HL-60 (cell line): Measurements from ENCODE around the gene NR4A3.

Experiments used
- DNase-seq, 2 experiments: peaks; one replicate each; pipeline ENCODE4 v3.0.0-alpha.2; 2010 to 2020; ENCODE audit warnings: low read depth in 1 of 2, low spot score in 1 of 2
- H3K27ac ChIP-seq: fragments of 250-450 bp; sonication (Bioruptor Pico); replicated peaks from 2 replicates; pipeline ENCODE4 v1.5.1; 2020; ENCODE audit warnings: mild to moderate bottlenecking, moderate library complexity
- H3K27me3 ChIP-seq: fragments of 250-450 bp; sonication (Bioruptor Pico); 2 replicates; pipeline ENCODE4 v1.5.1; 2021; ENCODE audit warnings: mild to moderate bottlenecking, moderate library complexity; ENCODE audit not compliant: insufficient read depth, poor library complexity, severe bottlenecking
- H3K4me3 ChIP-seq: replicated peaks from 2 replicates; pipeline ENCODE4 v1.5.1; 2011; ENCODE audit warnings: mild to moderate bottlenecking, control low read depth, low read length; ENCODE audit not compliant: insufficient read depth
- CTCF ChIP-seq: IDR thresholded peaks from one replicate; pipeline ENCODE4 v1.5.1; 2011; ENCODE audit warnings: low read length, control low read depth, inconsistent platforms; ENCODE audit not compliant: insufficient read depth
- GABPA ChIP-seq: IDR thresholded peaks from 2 replicates; pipeline ENCODE4 v1.6.1; 2012; ENCODE audit warnings: low read depth
- POLR2AphosphoS5 ChIP-seq: IDR thresholded peaks from 2 replicates; pipeline ENCODE4 v1.6.1; 2012; ENCODE audit warnings: low read depth
- REST ChIP-seq: IDR thresholded peaks from 2 replicates; pipeline ENCODE4 v1.6.1; 2012; ENCODE audit warnings: low read depth; ENCODE audit not compliant: insufficient replicate concordance
- SPI1 ChIP-seq: IDR thresholded peaks from 2 replicates; pipeline ENCODE4 v1.6.1; 2012; ENCODE audit warnings: low read depth, mild to moderate bottlenecking, borderline replicate concordance

Gene NR4A3

GRCh38 chr9:99859243-99859980 lies 37.7 kb downstream of the NR4A3 start:
- Histone ChIP-seq H3K27me3 (no peaks in the 10 kb centered on the region), H3K4me3 (no peak overlapping the region), H3K27ac (no peak overlapping the region)
- no peak for TF ChIP-seq SPI1
- TF ChIP-seq REST: no peak
- no peak for TF ChIP-seq GABPA
- no peak for TF ChIP-seq CTCF
- TF ChIP-seq POLR2AphosphoS5: no peak
- DNase-seq: no peak

GRCh38 chr9:99860266-99860665 lies 38.6 kb downstream of the NR4A3 start:
- TF ChIP-seq CTCF (no peak), REST (no peak), SPI1 (no peak), GABPA (no peak), POLR2AphosphoS5 (no peak)
- H3K4me3 ChIP-seq: no peak overlapping the region
- no peak overlapping the region for H3K27ac ChIP-seq
- DNase-seq: no peak
- H3K27me3 ChIP-seq: no peaks in the 10 kb centered on the region

GRCh38 chr9:99863955-99864354 lies 42.3 kb downstream of the NR4A3 start:
- no peak for TF ChIP-seq POLR2AphosphoS5
- TF ChIP-seq CTCF: no peak
- TF ChIP-seq GABPA: no peak
- TF ChIP-seq REST: no peak
- TF ChIP-seq SPI1: no peak
- Histone ChIP-seq H3K27me3 (no peaks in the 10 kb centered on the region), H3K27ac (no peak overlapping the region), H3K4me3 (no peak overlapping the region)
- DNase-seq: no peak
